Measurements from ENCODE around the gene PRORP.
A peak's percentile ranks its signal among the peaks of the same experiment; 100 is the strongest.
"Not testable (repeated sequence)": the region's sequence is repeated elsewhere in the genome, so short reads cannot be mapped to it uniquely, and the experiment has no call there.

PRORP gene

DNA sequence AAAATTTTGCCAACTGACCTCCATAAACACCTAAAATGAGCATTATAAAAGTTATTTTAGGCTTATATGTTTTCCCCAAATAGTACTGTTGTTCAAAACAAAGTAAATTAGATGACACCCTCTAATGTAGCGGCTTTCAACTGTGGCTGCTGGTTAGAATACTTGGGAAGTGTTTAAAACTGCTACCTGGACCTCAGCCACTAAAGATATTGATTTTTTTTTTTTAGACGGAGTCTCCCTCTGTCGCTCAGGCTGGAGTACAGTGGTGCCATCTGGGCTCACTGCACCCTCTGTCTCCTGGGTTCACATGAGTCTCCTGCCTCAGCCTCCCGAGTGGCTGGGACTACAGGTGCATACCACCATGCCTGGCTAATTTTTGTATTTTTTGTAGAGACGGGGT is 16.2 kb downstream of the PRORP start:
- no peak for DNase-seq (ENCODE audit: low spot score)

DNA sequence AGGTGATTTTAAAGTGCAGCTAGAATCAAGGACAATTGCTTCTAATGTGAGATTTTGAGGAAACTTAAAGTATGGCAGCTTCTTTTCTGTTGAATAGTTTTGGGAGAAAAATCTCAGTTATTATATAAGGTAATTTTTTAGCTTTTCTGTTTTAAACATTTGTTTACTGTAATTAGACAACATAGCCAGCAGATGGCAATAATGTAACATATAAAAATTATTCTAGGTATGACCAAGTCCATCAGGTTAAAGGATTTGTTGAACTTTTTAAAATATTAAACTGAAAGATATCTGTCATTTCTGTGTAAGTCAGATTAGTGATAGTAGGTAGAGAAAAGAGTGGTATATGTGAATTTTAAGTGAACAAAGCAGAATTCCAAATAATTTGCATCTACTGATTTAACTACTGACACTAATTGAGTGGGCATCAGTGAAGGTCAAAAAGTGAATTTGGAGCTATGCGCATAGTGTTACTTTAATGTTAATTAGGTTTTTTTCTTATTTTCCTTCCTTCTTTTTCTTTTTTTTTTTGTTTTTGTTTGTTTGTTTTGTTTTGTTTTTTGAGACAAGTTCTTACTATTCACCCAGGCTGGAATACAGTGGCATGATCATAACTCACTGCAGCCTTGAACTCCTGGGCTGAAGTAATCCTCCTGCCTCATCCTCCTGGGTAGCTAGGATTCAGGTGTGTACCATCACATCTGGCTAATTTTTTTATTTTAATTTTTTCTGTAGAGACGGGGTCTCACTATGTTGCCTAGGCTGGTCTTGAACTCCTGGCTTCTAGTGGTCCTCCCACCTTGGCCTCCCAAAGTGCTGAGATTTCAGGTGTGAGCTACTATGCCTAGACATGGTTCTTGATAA is 18.6 kb downstream of the PRORP start:
- peak; percentile 50 for DNase-seq (ENCODE audit: low spot score)

DNA sequence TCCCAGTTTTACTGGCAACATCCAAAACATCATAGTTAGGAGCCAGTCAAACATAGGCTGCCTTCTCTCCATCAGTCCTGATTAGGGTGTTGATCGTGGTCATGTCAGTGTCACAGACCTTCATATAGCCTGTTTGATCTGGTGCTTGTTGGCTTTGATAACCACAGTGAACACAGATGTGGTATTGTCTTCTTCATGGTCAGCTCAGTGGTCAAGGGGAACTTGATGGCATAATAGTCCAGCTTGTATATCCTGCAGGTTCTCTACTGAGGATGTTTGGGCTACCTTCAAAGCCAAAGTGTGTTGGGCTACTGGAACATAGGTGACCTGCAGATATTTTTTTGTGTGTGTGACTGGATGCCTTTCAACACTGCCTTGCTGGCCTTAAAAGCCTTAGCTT is 21.7 kb downstream of the PRORP start:
- no peak for DNase-seq (ENCODE audit: low spot score)

DNA sequence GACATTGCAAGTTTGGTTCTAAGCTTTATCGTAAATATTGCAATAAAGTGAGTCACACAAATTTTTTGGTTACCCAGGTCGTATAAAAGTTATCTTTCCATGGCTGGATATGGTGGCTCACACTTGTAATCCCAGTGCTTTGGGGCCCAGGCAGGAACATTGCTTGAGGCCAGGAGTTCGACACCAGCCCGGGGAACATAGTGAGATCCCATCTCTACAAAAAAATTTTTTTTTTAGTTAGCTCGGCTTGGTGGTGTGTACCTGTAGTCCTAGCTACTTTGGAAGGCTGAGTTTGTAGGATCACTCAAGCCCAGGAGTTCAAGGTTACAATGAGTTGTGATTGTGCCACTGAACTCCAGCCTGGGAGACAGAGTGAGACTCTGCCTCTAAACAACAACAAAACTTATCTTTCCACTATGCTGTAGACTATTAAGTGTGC is 24.4 kb downstream of the PRORP start:
- DNase-seq (ENCODE audit: low spot score): no peak

DNA sequence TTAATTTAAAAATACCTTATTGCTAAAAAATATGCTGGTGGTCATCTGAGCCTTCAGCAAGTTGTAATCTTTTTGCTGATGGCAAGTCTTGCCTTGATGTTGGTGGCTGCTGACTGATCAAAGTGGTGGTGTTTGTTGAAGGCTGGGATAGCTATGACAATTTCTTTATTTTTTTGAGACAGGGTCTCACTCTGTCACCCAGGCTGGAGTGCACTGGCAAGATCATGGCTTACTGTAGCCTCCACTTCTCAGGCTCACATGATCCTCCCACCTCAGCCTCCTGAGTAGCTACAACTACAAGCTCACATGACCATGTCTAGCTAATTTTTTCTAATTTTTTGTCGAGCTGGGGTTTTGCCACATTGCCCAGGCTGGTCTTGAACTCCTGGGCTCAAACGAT is 24.8 kb downstream of the PRORP start:
- no peak for DNase-seq (ENCODE audit: low spot score)

DNA sequence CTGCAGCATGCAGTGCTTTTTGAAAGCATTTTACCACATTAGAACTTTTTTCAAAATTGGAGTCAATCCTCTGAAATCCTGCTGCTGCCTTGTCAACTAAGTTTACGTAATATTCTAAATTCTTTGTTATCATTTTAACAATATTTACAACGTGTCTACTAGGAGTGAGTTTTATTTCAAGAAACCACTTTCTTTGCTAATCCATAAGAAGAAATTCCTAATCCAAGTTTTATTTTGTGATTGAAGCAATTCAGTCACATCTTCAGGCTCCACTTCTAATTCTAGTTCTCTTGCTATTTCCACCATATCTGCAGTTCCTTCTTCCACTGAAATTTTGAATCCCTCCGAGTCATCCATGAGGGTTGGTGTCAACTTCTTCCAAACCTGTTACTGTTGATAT is 25.4 kb downstream of the PRORP start:
- DNase-seq (ENCODE audit: low spot score): no peak

DNA sequence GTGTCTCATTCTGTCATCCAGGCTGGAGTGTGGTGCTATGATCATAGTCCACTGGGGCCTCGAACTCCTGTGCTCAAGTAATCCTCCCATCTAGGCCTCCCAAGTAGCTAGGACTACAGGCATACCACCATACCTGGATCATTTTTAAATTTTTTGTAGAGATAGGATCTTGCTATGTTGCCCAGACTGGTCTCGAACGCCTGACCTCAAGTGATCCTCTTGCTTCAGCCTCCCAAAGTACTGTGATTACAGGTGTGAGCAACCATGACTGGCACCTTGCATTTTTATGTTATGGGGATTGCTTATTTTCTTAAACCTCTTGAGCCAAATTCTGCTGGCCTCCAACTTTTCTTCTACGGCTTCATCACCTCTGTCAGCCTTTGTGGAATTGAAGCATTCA is 26.9 kb downstream of the PRORP start:
- DNase-seq (ENCODE audit: low spot score): no peak

DNA sequence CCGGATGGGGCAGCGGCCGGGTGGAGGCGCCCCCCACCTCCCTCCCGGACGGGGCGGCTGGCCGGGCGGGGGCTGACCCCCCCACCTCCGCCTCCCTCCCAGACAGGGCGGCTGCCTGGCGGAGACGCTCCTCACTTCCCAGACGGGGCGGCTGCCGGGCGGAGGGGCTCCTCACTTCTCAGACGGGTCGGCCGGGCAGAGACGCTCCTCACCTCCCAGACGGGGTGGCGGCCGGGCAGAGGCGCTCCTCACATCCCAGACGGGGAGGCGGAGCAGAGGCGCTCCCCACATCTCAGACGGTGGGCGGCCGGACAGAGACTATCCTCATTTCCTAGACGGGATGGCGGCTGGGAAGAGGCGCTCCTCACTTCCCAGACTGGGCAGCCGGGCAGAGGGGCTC is 30.2 kb downstream of the PRORP start:
- not testable (repeated sequence) for DNase-seq (ENCODE audit: low spot score)

DNA sequence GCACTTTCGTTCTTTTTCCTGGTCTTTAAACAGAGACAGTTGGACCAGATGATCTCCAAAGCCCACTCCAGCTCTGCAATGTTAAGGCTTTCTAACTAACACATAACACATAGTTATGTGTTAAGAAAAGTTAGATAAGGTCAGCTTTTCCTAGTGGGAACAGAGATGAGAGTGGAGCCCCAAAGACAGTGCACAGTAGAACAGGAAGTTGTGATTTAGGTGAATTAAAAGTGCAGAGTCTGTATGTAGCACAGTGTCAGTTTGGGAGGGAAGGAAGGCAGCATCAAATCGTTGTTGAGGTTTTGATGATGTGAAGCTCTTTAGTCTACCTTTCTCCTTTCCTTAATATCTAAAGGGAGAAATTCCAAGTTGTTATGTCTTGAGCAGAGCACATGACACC is 31.7 kb downstream of the PRORP start:
- no peak for DNase-seq (ENCODE audit: low spot score)

DNA sequence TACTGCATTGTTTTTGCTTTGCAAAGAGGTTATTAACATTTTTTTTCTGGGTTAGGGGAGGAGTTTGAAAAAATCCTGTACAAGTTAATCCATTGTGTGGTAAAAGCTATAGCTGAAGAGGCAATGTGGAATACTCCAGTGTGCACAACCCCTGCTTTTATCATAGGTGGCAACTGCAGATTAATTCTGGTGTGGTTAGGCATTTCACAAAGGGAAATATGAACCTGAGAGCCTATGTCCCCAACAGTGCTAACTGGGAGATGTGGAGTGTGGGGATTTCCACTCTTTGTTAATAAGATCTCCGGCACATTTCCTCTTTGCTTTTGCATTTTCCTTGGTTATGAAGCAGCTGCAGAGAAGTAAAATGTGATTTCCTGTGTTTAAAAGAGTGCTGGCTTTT is 33.6 kb downstream of the PRORP start:
- DNase-seq (ENCODE audit: low spot score): no peak

DNA sequence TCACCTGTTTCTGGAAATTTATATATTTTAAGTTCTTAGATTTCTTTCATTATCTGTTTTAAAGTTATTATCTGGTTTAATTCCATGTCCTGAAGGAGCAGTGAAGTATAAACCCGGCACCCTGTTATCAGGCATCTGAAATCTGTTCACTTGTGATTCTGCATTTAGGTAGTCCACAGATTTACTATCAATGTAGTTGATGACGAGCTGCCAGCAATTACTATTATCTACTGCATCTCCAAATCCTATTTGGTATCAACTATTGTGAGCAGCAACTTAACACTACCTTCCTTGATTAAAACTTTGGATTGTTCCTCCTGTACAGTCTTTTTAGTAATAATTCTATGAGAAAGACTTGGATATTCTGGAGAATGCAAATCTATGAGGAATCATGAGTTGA is 36.1 kb downstream of the PRORP start:
- no peak for DNase-seq (ENCODE audit: low spot score)

DNA sequence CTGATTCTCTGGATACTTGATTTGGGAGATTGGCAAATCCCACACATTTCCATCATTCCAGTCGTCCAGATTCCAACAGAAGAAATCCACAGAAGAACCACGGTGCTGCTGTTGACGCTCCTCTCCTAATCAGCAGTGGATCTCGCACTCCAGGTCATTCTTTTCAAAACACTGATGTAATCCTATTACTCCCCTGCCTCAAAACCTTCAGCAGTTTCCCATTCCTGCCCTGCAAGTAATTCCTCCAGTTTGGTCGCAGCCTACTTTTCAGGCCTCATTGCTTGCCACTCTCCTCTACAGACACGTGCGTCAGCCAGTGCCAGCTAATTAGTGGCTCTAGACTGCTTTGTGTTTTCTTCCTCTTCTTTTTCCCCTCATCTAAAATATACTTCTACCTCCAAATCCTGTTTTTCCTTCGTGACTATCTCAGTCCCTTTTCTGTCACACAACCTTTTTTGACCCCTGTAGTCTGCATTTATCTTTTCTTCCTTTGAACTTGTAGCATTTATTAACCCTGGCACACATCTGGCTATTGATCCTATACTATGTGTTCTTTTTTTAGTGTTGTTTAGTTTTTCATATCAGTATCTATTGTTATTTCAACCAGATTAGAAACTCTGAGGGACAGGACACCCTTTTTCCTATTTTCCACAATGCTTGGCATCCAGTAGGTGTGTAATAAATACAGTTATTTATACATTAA is 36.8 kb downstream of the PRORP start:
- DNase-seq (ENCODE audit: low spot score): no peak

DNA sequence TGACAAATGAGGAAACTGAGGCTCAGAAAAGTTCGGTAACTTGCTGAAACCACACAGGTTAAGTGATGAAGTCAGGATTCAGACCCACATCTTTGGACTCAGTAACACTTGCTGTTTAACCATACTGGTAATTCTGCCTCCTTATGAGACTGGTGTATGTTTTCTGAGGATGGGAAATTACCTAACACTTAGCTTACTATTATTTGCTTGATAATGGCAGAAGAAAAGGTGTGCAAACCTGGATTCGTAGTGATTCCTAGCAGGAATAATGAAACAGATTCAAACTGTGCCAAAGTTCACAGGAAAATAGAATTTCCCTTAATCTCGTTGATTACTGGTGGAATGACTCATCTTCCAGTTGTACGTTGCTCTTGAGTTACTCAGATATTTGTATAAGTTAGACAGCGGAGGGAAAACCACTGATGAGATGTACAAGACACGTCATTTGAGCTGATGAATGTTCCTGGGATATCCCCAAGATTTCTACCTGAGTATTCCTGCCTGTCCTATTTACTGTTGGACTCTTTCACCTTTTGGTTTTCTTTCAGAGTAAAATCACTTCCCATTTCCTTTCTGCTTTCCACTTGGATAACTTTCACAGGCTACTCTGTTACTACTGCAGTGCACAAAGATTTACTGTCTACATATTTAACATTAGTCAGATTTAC is 37.5 kb downstream of the PRORP start:
- no peak for DNase-seq (ENCODE audit: low spot score)

DNA sequence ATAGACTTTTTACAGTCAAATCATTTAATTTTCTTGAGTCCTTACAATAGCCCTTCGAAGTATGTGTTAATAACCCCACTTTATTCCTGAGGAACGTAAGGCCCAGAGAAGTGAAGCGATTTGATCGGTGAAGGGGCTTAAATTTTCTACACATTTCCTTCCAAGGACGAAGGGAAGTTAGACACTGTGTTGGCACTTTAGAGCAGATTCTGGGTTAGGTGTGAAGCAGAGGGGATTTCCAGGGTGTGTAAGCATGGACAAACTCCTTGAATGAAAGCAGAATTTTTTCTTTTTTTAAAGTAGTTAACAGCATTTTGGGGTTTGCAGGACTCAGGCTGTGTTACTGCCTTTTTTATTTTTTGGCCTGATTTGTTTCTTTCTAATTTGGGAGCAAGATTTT is 38.9 kb downstream of the PRORP start:
- DNase-seq (ENCODE audit: low spot score): no peak

DNA sequence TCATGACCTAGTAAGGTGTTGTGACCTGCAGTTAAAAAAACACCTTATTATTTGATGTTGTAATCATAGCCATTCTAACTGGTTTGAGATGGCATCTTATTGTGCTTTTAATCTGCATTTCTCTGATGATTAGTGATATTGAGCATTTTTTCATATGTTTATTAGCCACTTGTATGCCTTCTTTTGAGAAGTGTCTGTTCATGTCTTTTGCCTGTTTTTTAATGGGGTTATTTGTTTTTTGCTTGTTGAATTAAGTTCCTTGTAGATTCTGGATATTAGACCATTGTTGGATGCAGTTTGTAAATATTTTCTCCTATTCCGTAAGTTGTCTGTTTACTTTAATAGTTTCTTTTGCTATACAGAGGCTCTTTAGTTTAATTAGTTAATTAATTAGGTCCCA is 41.0 kb downstream of the PRORP start:
- DNase-seq (ENCODE audit: low spot score): no peak

DNA sequence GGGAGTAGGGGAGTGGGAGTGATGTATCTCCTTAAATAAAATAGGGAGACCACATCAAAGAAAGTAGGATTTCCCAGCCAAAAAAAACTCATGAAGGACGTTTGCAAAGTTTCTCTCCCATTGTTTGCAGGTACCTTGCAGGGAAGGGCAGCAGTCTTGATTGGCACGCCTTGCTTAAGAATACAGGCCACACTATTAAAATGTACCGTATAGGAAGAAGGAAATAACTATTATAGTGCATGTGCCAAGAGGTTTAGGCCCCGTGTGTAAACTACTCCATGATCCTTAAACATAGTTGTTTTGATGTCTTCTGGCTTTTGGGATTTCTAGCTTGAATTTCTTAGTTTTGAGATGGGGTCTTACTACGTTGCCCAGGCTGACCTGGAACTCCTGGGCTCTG is 42.5 kb downstream of the PRORP start:
- no peak for DNase-seq (ENCODE audit: low spot score)

DNA sequence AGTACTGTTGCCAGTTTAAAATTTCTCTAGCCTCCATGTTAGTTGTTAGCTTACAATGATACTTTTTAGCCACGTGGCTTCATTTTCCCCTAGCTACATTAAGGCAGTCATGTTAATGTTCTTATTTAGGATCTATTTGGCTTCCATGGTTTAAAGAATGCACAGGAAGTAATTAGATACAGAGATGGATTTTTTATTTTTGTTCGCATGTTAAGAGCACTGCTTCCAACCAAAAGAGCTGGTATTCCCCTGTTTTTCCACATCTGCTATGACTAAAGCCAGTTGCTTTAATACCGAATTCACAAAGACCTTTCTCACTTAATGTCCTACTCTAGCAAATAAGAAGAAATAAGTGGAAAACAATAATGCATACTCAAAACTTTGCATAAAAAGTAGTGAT is 45.1 kb downstream of the PRORP start:
- no peak for DNase-seq (ENCODE audit: low spot score)
